DOHH2 (cell line): ENCODE results near the gene KCNIP1.

Source experiments
- H3F3A ChIP-seq: fragments of 200-600 bp; sonication (generic), shearing (Covaris generic); 2 replicates; pipeline ENCODE4 v1.6.0; 2016; ENCODE audit warnings: antibody characterized with exemption, mild to moderate bottlenecking; ENCODE audit not compliant: control insufficient read depth, insufficient read depth
- H3K27ac ChIP-seq: fragments of 200-600 bp; sonication (generic); 2 replicates; pipeline ENCODE4 v1.5.1; 2014; ENCODE audit warnings: low read depth, mild to moderate bottlenecking, low read length, moderate library complexity
- H3K27me3 ChIP-seq: fragments of 200-600 bp; sonication (generic); 2 replicates; pipeline ENCODE4 v1.6.1; 2014; ENCODE audit warnings: mild to moderate bottlenecking, low read length, mixed read lengths; ENCODE audit not compliant: control insufficient read depth
- H3K36me3 ChIP-seq: fragments of 200-600 bp; sonication (generic); 2 replicates; pipeline ENCODE4 v1.6.1; 2014; ENCODE audit warnings: mild to moderate bottlenecking, low read length, moderate library complexity, mixed read lengths; ENCODE audit not compliant: control insufficient read depth
- H3K4me1 ChIP-seq: fragments of 200-600 bp; sonication (generic); 2 replicates; pipeline ENCODE4 v1.6.1; 2014; ENCODE audit warnings: mild to moderate bottlenecking, low read length, mixed read lengths; ENCODE audit not compliant: control insufficient read depth
- H3K4me2 ChIP-seq: fragments of 200-600 bp; sonication (generic); 2 replicates; pipeline ENCODE4 v1.6.0; 2014; ENCODE audit warnings: mild to moderate bottlenecking, low read length, moderate library complexity
- H3K4me3 ChIP-seq: fragments of 200-600 bp; sonication (generic); 2 replicates; pipeline ENCODE4 v1.5.1; 2014; ENCODE audit warnings: mild to moderate bottlenecking, low read length, mixed read lengths
- H3K79me2 ChIP-seq: fragments of 200-600 bp; sonication (generic); 2 replicates; pipeline ENCODE4 v1.6.1; 2014; ENCODE audit warnings: mild to moderate bottlenecking, low read length, mixed read lengths; ENCODE audit not compliant: control insufficient read depth
- H3K9me2 ChIP-seq: fragments of 200-600 bp; sonication (generic); replicated peaks from 2 replicates; pipeline ENCODE4 v1.6.1; 2014; ENCODE audit warnings: mild to moderate bottlenecking, low read length, mixed read lengths; ENCODE audit not compliant: control insufficient read depth
- H3K9me3 ChIP-seq: fragments of 200-600 bp; sonication (generic); 2 replicates; pipeline ENCODE4 v1.6.1; 2014; ENCODE audit warnings: antibody characterized with exemption, low read length, mixed read lengths; ENCODE audit not compliant: control insufficient read depth, insufficient read depth
- H4K20me1 ChIP-seq: fragments of 200-600 bp; sonication (generic); 2 replicates; pipeline ENCODE4 v1.6.0; 2014; ENCODE audit warnings: low read depth, mild to moderate bottlenecking, antibody characterized with exemption, low read length, moderate library complexity; ENCODE audit not compliant: control insufficient read depth, insufficient read depth
- EZH2phosphoT487 ChIP-seq: fragments of 200-600 bp; sonication (generic); IDR thresholded peaks from 2 replicates; pipeline ENCODE4 v1.6.1; 2017; ENCODE audit warnings: borderline replicate concordance, mild to moderate bottlenecking, antibody characterized with exemption, low read length, moderate library complexity, mixed read lengths
- TF ChIP-seq, protein P1 (sequence below): fragments of 200-600 bp; sonication (generic); IDR thresholded peaks from one replicate; pipeline ENCODE4 v1.5.1; 2014; ENCODE audit warnings: antibody characterized with exemption, mild to moderate bottlenecking, low read depth, low read length; ENCODE audit not compliant: poor library complexity, severe bottlenecking

Gene KCNIP1

DNA sequence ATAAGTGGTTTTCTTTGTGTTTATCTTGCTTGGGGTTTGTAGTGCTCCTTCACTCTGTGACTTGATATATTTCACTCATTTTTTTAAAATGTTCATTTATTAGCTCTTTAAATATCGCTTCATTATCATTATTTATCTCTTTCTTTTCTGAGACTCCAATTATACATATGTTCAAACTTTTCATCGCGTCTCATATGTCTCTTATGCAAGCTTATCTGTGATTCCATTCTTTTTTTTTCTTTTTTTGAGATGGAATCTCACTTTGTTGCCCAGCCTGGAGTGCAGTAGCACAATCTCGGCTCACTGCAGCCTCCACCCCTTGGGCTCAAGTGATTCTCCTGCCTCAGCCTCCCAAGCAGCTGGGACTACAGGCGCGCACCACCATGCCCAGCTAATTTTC is 205.8 kb downstream of the KCNIP1 start:
- no peak overlapping the region for H3K4me2 ChIP-seq
- H3K4me3 ChIP-seq, result no peak overlapping the region
- H3K36me3 ChIP-seq, result no peaks in the 10 kb centered on the region
- H4K20me1 ChIP-seq, result no peaks in the 10 kb centered on the region
- H3K9me2 ChIP-seq, result no peaks in the 10 kb centered on the region
- H3K27ac ChIP-seq, result no peak overlapping the region
- H3K79me2 ChIP-seq, result no peaks in the 10 kb centered on the region
- peaks cover 10% of the 10 kb centered on the region; the same call in 1 of the 2 replicates for H3K27me3 ChIP-seq
- no peaks in the 10 kb centered on the region for H3K4me1 ChIP-seq
- H3K9me3 ChIP-seq, result no peaks in the 10 kb centered on the region
- TF ChIP-seq, protein P1, sequence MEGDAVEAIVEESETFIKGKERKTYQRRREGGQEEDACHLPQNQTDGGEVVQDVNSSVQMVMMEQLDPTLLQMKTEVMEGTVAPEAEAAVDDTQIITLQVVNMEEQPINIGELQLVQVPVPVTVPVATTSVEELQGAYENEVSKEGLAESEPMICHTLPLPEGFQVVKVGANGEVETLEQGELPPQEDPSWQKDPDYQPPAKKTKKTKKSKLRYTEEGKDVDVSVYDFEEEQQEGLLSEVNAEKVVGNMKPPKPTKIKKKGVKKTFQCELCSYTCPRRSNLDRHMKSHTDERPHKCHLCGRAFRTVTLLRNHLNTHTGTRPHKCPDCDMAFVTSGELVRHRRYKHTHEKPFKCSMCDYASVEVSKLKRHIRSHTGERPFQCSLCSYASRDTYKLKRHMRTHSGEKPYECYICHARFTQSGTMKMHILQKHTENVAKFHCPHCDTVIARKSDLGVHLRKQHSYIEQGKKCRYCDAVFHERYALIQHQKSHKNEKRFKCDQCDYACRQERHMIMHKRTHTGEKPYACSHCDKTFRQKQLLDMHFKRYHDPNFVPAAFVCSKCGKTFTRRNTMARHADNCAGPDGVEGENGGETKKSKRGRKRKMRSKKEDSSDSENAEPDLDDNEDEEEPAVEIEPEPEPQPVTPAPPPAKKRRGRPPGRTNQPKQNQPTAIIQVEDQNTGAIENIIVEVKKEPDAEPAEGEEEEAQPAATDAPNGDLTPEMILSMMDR, result no peak
- no peak for TF ChIP-seq EZH2phosphoT487
- no peaks in the 10 kb centered on the region for H3F3A ChIP-seq

DNA sequence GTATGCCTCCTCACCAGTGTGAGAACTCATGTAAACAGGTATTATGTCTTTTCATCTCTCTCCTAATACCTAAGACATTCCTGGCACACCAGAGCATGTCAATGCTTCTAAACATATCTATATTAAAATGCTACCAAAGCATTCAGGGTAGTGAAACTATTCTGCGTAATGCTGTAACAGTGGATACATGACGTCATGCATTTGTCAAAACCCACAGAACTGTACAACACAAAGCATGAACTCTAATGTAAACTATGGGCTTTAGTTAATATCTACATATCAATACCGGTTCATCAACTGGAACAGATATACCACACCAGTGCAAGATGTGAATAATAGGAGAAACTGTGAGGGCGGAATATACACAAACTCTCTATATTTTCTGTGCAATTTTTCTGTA is 207.5 kb downstream of the KCNIP1 start:
- H3K4me2 ChIP-seq, result no peak overlapping the region
- peaks cover under 1% of the 10 kb centered on the region; the same call in 1 of the 2 replicates for H3K27me3 ChIP-seq
- H3K79me2 ChIP-seq, result no peaks in the 10 kb centered on the region
- H3K9me2 ChIP-seq, result no peaks in the 10 kb centered on the region
- no peaks in the 10 kb centered on the region for H4K20me1 ChIP-seq
- no peak overlapping the region for H3K27ac ChIP-seq
- H3F3A ChIP-seq, result no peaks in the 10 kb centered on the region
- H3K4me3 ChIP-seq, result no peak overlapping the region
- no peaks in the 10 kb centered on the region for H3K36me3 ChIP-seq
- no peaks in the 10 kb centered on the region for H3K9me3 ChIP-seq
- H3K4me1 ChIP-seq, result no peaks in the 10 kb centered on the region
- TF ChIP-seq, protein P1, result no peak
- TF ChIP-seq EZH2phosphoT487, result no peak

DNA sequence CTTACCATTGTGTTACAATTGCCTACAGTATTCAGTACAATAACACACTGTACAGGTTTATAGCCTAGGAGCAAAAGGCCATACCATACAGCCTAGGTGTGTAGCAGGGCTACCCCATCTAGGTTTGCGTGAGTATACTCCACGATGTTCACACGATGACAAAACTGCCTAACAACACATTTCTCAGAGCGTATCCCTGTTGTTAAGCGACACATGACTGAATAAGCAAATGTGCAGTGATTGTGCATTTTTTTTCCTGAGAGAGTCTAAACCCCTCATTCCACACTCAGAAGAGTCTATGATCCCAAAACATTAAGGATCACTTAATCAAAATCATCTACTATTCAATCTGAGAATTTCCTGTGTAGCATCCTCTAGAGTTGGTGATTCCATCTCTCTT is 211.3 kb downstream of the KCNIP1 start:
- H3K79me2 ChIP-seq, result no peaks in the 10 kb centered on the region
- TF ChIP-seq, protein P1, result no peak
- no peak for TF ChIP-seq EZH2phosphoT487
- H3K36me3 ChIP-seq, result no peaks in the 10 kb centered on the region
- no peak overlapping the region for H3K27ac ChIP-seq
- H4K20me1 ChIP-seq, result no peaks in the 10 kb centered on the region
- no peaks in the 10 kb centered on the region for H3K4me1 ChIP-seq
- no peaks in the 10 kb centered on the region for H3F3A ChIP-seq
- no peaks in the 10 kb centered on the region for H3K9me3 ChIP-seq
- no peak overlapping the region for H3K4me3 ChIP-seq
- H3K4me2 ChIP-seq, result no peak overlapping the region
- H3K9me2 ChIP-seq, result no peaks in the 10 kb centered on the region
- H3K27me3 ChIP-seq, result peaks cover 8% of the 10 kb centered on the region; the same call in 1 of the 2 replicates
